Panc1 (cell line): Measurements from ENCODE around the gene HCRT. TPM values are rescaled to one million over a fixed set of nuclear protein-coding genes. Genes with fewer than 3 reads are reported as not detected.
"Not testable (repeated sequence)": the region's sequence is repeated elsewhere in the genome, so short reads cannot be mapped to it uniquely, and the experiment has no call there.

Experiments used
- ATAC-seq: fragments of 200-7000 bp; cut with Tn5 transposase; 2 replicates; pipeline ENCODE4 v1.9.1; 2020; ENCODE audit warnings: mild to moderate bottlenecking, moderate library complexity
- BruUV-seq: library from RNA; stranded (reverse); fragments of 400-500 nt; replicated peaks from 2 replicates; lab custom pipeline; 2021; lab: Mats Ljungman, UMichigan
- CTCF ChIA-PET: fragments of 300-600 bp; sonication (Branson Sonifier 250); formaldehyde crosslinking; loops from one replicate; lab custom pipeline; 2022; ENCODE audit warnings: antibody characterized with exemption; lab: Charles Lee
- POLR2A ChIA-PET: fragments of 300-600 bp; sonication (Branson Sonifier 250); formaldehyde crosslinking; loops from one replicate; lab custom pipeline; 2022; ENCODE audit warnings: antibody characterized with exemption; lab: Charles Lee
- DNase-seq: peaks from one replicate; pipeline ENCODE4 v3.0.0-alpha.2; 2010; ENCODE audit warnings: low read depth, low spot score
- H3K27ac ChIP-seq: 2 replicates; pipeline ENCODE4 v1.5.1; 2011; ENCODE audit warnings: mild to moderate bottlenecking, low read length, inconsistent platforms
- H3K27me3 ChIP-seq: fragments of 200-500 bp; sonication (Bioruptor generic); 2 replicates; pipeline ENCODE4 v1.6.0; 2014; ENCODE audit warnings: low read length, inconsistent platforms; ENCODE audit not compliant: control insufficient read depth, insufficient read depth
- H3K36me3 ChIP-seq: fragments of 200-500 bp; sonication (Bioruptor generic); 2 replicates; pipeline ENCODE4 v1.5.1; 2014; ENCODE audit warnings: inconsistent platforms, mild to moderate bottlenecking, low read length, moderate library complexity; ENCODE audit not compliant: control insufficient read depth, insufficient read depth
- H3K4me1 ChIP-seq: 2 replicates; pipeline ENCODE4 v1.5.1; 2011; ENCODE audit warnings: inconsistent platforms, mild to moderate bottlenecking, low read length, moderate library complexity; ENCODE audit not compliant: control insufficient read depth, insufficient read depth
- H3K4me3 ChIP-seq, 2 experiments: 2 replicates each; pipeline ENCODE4 v1.5.1; 2011 to 2012; ENCODE audit warnings: low read depth in 2 of 2, low read length in 2 of 2, mild to moderate bottlenecking in 2 of 2, inconsistent platforms in 1 of 2, moderate library complexity in 1 of 2
- H3K9me3 ChIP-seq: fragments of 200-500 bp; sonication (Bioruptor generic); 2 replicates; pipeline ENCODE4 v1.5.1; 2014; ENCODE audit warnings: low read depth, mild to moderate bottlenecking, inconsistent platforms, low read length, moderate library complexity; ENCODE audit not compliant: control insufficient read depth, insufficient read depth
- POLR2AphosphoS5 ChIP-seq: IDR thresholded peaks from 2 replicates; pipeline ENCODE4 v1.6.1; 2012; ENCODE audit warnings: mild to moderate bottlenecking, low read depth, low read length, moderate library complexity
- SIN3A ChIP-seq: IDR thresholded peaks from 2 replicates; pipeline ENCODE4 v1.6.1; 2012; ENCODE audit warnings: low read depth, mild to moderate bottlenecking, low read length, moderate library complexity, borderline replicate concordance; ENCODE audit not compliant: insufficient read depth
- TCF7L2 ChIP-seq: IDR thresholded peaks from 2 replicates; pipeline ENCODE4 v1.6.1; 2011; ENCODE audit warnings: mild to moderate bottlenecking, low read depth, low read length, inconsistent platforms
- in situ Hi-C: cut with HindIII; loops from 2 replicates; pipeline ENCODE4 v1.10.0; 2016; ENCODE audit warnings: low sequenced_read_pairs, low pct_unique_long_range_greater_than_20kb
- intact Hi-C: fragments of 100-400 bp; cut with micrococcal nuclease; formaldehyde crosslinking; loops from one replicate; pipeline ENCODE4 v1.10.0; 2022; ENCODE audit not compliant: unreplicated experiment
- total RNA-seq: library from RNA; stranded (reverse); gene quantifications from one replicate; pipeline ENCODE4 v1.2.1, GENCODE V29; 2021; ENCODE audit not compliant: unreplicated experiment
- TF ChIP-seq, protein P1 (sequence below): fragments of 450-650 bp; IDR thresholded peaks from 2 replicates; pipeline ENCODE4 v1.5.1; 2017; ENCODE audit warnings: mild to moderate bottlenecking
- TF ChIP-seq, protein P2 (sequence below), 2 experiments: IDR thresholded peaks; 2 replicates each; pipeline ENCODE4 v1.6.1; 2011 to 2012; ENCODE audit warnings: low read depth in 2 of 2, control low read depth in 1 of 2, low read length in 1 of 2, mild to moderate bottlenecking in 1 of 2, moderate library complexity in 1 of 2; ENCODE audit not compliant: insufficient read depth in 1 of 2

The HCRT gene
- total RNA-seq, 1 experiment from 2014 or later: not detected

DNA sequence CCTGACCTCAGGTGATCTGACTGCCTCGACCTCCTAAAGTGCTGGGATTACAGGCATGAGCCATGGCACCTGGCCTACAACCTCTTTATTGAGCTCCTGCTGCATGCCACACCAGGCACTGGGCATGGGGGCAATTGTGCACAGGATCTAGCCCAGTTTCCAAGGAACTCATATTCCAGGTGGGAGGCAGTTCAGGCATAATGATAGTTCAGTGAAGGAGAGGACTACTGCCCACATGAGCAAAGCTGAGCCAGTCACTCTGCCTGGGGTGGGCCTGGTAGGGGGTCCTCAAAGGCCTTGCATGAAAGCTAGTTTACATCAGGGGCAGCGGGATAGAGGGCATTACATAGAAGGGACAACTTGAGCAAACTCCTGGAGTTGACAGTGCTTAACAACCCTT lies 2.6 kb upstream of the HCRT start:
- Histone ChIP-seq H3K27me3 (no peaks in the 10 kb centered on the region), H3K36me3 (no peaks in the 10 kb centered on the region), H3K27ac (no peak overlapping the region), H3K9me3 (no peaks in the 10 kb centered on the region), H3K4me3 (no peak overlapping the region), H3K4me1 (peaks cover 12% of the 10 kb centered on the region)
- in situ Hi-C loops: no loop called here
- ATAC-seq (no peak), DNase-seq (no peak)
- CTCF ChIA-PET: interaction anchor here (0.6 to 1.7 kb wide), 2 partner anchors 34 to 91 kb away, joined by 3 read pairs; no protein-coding TSS in a partner anchor
- POLR2A ChIA-PET: no interaction called here
- BruUV-seq: no TSS peak
- intact Hi-C loops: no loop called here
- TF ChIP-seq, protein P1, sequence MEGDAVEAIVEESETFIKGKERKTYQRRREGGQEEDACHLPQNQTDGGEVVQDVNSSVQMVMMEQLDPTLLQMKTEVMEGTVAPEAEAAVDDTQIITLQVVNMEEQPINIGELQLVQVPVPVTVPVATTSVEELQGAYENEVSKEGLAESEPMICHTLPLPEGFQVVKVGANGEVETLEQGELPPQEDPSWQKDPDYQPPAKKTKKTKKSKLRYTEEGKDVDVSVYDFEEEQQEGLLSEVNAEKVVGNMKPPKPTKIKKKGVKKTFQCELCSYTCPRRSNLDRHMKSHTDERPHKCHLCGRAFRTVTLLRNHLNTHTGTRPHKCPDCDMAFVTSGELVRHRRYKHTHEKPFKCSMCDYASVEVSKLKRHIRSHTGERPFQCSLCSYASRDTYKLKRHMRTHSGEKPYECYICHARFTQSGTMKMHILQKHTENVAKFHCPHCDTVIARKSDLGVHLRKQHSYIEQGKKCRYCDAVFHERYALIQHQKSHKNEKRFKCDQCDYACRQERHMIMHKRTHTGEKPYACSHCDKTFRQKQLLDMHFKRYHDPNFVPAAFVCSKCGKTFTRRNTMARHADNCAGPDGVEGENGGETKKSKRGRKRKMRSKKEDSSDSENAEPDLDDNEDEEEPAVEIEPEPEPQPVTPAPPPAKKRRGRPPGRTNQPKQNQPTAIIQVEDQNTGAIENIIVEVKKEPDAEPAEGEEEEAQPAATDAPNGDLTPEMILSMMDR: no peak
- TF ChIP-seq, protein P2, sequence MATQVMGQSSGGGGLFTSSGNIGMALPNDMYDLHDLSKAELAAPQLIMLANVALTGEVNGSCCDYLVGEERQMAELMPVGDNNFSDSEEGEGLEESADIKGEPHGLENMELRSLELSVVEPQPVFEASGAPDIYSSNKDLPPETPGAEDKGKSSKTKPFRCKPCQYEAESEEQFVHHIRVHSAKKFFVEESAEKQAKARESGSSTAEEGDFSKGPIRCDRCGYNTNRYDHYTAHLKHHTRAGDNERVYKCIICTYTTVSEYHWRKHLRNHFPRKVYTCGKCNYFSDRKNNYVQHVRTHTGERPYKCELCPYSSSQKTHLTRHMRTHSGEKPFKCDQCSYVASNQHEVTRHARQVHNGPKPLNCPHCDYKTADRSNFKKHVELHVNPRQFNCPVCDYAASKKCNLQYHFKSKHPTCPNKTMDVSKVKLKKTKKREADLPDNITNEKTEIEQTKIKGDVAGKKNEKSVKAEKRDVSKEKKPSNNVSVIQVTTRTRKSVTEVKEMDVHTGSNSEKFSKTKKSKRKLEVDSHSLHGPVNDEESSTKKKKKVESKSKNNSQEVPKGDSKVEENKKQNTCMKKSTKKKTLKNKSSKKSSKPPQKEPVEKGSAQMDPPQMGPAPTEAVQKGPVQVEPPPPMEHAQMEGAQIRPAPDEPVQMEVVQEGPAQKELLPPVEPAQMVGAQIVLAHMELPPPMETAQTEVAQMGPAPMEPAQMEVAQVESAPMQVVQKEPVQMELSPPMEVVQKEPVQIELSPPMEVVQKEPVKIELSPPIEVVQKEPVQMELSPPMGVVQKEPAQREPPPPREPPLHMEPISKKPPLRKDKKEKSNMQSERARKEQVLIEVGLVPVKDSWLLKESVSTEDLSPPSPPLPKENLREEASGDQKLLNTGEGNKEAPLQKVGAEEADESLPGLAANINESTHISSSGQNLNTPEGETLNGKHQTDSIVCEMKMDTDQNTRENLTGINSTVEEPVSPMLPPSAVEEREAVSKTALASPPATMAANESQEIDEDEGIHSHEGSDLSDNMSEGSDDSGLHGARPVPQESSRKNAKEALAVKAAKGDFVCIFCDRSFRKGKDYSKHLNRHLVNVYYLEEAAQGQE (IDR thresholded peaks at IDR 0.05; ENCODE audit: insufficient read depth in 1 of 2, low read depth in 2 of 2, low read length in 1 of 2): no peak
- TF ChIP-seq POLR2AphosphoS5 (no peak), SIN3A (no peak), TCF7L2 (no peak)

DNA sequence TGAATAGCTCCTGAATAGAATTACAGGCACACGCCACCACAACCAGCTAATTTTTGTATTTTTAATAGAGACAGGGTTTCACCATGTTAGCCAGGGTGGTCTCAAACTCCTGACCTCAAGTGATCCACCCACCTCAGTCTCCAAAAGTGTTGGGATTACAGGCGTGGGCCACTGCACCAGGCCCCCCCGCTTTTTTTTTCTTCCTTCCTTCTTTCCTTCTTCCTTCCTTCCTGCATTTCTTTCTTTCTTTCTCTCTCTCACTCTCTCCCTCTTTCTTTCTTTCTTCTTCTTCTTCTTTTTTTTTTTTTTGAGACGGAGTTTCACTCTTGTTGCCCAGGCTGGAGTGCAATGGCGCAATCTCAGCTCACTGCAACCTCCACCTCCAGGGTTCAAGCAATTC lies 939 bp upstream of the HCRT start:
- BruUV-seq, ATAC-seq, intact Hi-C loops, H3K27ac ChIP-seq, in situ Hi-C loops, H3K4me3 ChIP-seq, H3K9me3 ChIP-seq, POLR2A ChIA-PET, H3K36me3 ChIP-seq, DNase-seq, H3K27me3 ChIP-seq: not testable (repeated sequence)
- CTCF ChIA-PET: interaction anchor here (1.7 kb wide), 1 partner anchor 36 kb away, joined by 3 read pairs; no protein-coding TSS in a partner anchor
- peaks cover 12% of the 10 kb centered on the region for H3K4me1 ChIP-seq

DNA sequence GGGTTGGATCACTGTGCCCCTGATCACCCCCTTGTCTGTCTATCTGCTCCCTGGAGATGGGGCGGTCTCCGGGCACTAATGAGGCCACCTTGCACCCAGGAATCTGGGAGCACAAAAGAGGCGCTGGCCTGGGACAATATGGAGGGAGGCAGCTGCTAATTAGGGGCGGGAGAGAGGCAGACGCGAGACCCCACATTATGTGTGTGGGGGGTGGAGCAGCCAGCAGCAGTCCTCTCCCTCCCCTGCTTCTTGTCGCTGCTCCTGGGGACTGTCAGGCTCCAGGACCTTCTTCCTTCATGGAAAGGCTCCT lies 324 bp upstream of the HCRT start:
- Histone ChIP-seq H3K27me3 (no peaks in the 10 kb centered on the region), H3K9me3 (no peaks in the 10 kb centered on the region), H3K27ac (peak overlapping the region; percentile 23; the same call in 1 of the 2 replicates), H3K36me3 (no peaks in the 10 kb centered on the region), H3K4me1 (peaks cover 12% of the 10 kb centered on the region), H3K4me3 (no peak overlapping the region)
- in situ Hi-C loops: no loop called here
- ATAC-seq (no peak), DNase-seq (no peak)
- CTCF ChIA-PET: interaction anchor here (0.6 kb wide), 1 partner anchor 33 kb away, joined by 4 read pairs; no protein-coding TSS in a partner anchor
- TF ChIP-seq, protein P1: no peak
- TF ChIP-seq SIN3A: no peak
- no peak for TF ChIP-seq POLR2AphosphoS5
- no peak for TF ChIP-seq TCF7L2
- TF ChIP-seq, protein P2 (IDR thresholded peaks at IDR 0.05; ENCODE audit: insufficient read depth in 1 of 2, low read depth in 2 of 2, low read length in 1 of 2): no peak
- intact Hi-C loops: no loop called here
- no TSS peak for BruUV-seq
- POLR2A ChIA-PET: no interaction called here
